ENCODE data around the gene FANCL. TPM values are rescaled to one million over a fixed set of nuclear protein-coding genes. Genes with fewer than 3 reads are reported as not detected.
"Not testable (repeated sequence)": the region's sequence is repeated elsewhere in the genome, so short reads cannot be mapped to it uniquely, and the experiment has no call there.

The FANCL gene
- total RNA-seq, 1 donor from 2014 or later = 11.4 TPM

- intact Hi-C loops (cut with DNase I); DNase-seq (ENCODE audit: low spot score): not testable (repeated sequence)
Observed at GRCh38 chr2:58210951-58211568, 30.1 kb downstream of the FANCL start.

GRCh38 chr2:58207189-58207588 is 33.9 kb downstream of the FANCL start:
- no peak for DNase-seq (ENCODE audit: low spot score)
- intact Hi-C loops (cut with DNase I) = no loop called here

- intact Hi-C loops (cut with DNase I) = no loop called here
- no peak for DNase-seq (ENCODE audit: low spot score)
Observed at GRCh38 chr2:58206785-58207184, 34.3 kb downstream of the FANCL start.

GRCh38 chr2:58204195-58204959 is 36.7 kb downstream of the FANCL start:
- no peak for DNase-seq (ENCODE audit: low spot score)
- intact Hi-C loops (cut with DNase I) = no loop called here

- intact Hi-C loops (cut with DNase I) = no loop called here
- no peak for DNase-seq (ENCODE audit: low spot score)
Observed at GRCh38 chr2:58203018-58203417, 38.1 kb downstream of the FANCL start.

DNA sequence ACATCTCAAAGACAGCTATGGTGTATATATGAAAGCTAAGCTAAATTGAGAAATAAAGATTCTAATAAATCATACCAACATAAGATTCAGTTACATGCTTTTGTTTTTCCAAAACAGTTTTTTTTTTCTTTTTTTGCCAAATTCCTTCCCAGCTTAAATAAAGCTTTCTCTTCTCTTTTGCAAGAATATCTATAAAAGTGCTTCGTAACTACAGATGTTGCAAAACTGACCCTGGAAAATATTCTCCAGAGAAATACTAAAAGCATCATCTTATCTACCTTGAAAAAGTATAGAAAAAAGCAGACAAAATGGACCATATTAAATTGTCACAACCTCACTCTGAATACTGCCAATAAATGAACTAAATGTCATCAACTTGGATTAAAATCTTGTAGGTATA is 38.7 kb downstream of the FANCL start:
- DNase-seq (ENCODE audit: low spot score) = no peak
- intact Hi-C loops (cut with DNase I) = no loop called here

- intact Hi-C loops (cut with DNase I) = no loop called here
- no peak for DNase-seq (ENCODE audit: low spot score)
Observed at GRCh38 chr2:58197894-58198293, 43.2 kb downstream of the FANCL start.

- no peak for DNase-seq (ENCODE audit: low spot score)
- intact Hi-C loops (cut with DNase I) = no loop called here
Observed at GRCh38 chr2:58195662-58196061, 45.5 kb downstream of the FANCL start.

GRCh38 chr2:58194458-58194857 is 46.7 kb downstream of the FANCL start:
- no peak for DNase-seq (ENCODE audit: low spot score)
- intact Hi-C loops (cut with DNase I) = no loop called here

GRCh38 chr2:58187022-58187421 is 54.1 kb downstream of the FANCL start:
- intact Hi-C loops (cut with DNase I); DNase-seq (ENCODE audit: low spot score): not testable (repeated sequence)

GRCh38 chr2:58186501-58186900 is 54.6 kb downstream of the FANCL start:
- intact Hi-C loops (cut with DNase I) = no loop called here

DNA sequence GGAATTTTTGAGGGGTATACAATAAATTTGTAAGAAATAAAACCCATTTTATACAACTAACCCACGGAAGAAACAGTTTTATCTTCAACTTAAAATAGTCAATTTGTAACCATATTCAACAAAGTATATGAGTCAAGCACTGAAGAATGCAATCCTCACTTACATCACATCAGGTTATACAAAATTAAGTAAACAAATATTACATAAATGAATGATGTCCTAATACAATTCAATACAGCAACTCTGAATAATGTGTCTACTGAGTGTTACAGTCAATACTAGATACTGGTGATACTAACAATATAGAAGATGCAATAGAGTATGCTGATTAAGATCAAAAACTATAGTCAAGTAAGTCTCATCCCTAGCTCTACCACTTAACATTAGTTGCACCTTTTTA is 58.6 kb downstream of the FANCL start:
- intact Hi-C loops (cut with DNase I) = no loop called here
- no peak for DNase-seq (ENCODE audit: low spot score)

More at GRCh38 chr2:58186501-58186900, 54.6 kb downstream of the FANCL start:
- no peak for DNase-seq (ENCODE audit: low spot score)

- intact Hi-C loops (cut with DNase I) = no loop called here
- no peak for DNase-seq (ENCODE audit: low spot score)
Observed at GRCh38 chr2:58180635-58181034, 60.5 kb downstream of the FANCL start.

- DNase-seq (ENCODE audit: low spot score); intact Hi-C loops (cut with DNase I): not testable (repeated sequence)
Observed at GRCh38 chr2:58180175-58180574, 61.0 kb downstream of the FANCL start.

GRCh38 chr2:58177187-58177586 is 63.9 kb downstream of the FANCL start:
- DNase-seq (ENCODE audit: low spot score); intact Hi-C loops (cut with DNase I): not testable (repeated sequence)

DNA sequence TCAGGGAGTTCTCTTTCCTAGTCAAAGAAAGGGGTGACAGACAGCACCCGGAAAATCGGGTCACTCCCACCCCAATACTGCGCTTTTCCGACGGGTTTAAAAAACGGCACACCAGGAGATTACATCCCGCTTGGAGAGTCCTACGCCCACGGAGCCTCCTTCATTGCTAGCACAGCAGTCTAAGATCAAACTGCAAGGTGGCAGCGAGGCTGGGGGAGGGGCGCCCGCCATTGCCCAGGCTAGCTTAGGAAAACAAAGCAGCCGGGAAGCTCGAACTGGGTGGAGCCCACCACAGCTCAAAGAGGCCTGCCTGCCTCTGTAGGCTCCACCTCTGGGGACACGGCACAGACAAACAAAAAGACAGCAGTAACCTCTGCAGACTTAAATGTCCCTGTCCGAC is 69.3 kb downstream of the FANCL start:
- intact Hi-C loops (cut with DNase I); DNase-seq (ENCODE audit: low spot score): not testable (repeated sequence)

DNA sequence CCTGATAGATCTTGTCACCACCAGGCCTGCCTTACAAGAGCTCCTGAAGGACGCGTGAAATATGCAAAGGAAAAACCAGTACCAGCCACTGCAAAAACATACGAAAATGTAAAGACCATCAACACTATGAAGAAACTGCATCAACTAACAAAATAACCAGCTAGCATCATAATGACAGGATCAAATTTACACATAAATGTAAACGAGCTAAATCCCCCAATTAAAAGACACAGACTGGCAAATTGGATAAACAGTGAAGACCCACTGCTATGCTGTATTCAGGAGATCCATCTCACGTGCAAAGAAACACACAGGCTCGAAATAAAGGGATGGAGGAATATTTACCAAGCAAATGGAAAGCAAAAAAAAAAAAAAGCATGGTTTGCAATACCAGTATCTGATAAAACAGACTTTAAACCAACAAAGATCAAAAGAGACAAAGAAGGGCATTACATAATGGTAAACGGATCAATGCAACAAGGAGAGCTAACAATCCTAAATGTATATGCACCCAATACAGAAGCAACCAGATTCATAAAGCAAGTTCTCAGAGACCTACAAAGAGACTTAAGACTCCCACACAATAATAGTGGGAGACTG is 70.7 kb downstream of the FANCL start:
- DNase-seq (ENCODE audit: low spot score); intact Hi-C loops (cut with DNase I): not testable (repeated sequence)

DNA sequence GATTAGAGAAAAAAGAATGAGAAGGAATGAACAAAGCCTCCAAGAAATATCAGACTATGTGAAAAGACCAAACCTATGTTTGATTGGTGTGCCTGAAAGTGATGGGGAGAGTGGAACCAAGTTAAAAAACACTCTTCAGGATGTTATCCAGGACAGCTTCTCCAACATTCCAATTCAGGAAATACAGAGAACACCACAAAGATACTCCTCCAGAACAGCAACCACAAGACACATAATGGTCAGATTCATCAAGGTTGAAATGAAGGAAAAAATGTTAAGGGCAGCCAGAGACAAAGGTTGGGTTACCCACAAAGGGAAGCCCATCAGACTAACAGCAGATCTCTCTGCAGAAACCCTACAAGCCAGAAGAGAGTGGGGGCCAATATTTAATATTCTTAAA is 71.3 kb downstream of the FANCL start:
- DNase-seq (ENCODE audit: low spot score); intact Hi-C loops (cut with DNase I): not testable (repeated sequence)

DNA sequence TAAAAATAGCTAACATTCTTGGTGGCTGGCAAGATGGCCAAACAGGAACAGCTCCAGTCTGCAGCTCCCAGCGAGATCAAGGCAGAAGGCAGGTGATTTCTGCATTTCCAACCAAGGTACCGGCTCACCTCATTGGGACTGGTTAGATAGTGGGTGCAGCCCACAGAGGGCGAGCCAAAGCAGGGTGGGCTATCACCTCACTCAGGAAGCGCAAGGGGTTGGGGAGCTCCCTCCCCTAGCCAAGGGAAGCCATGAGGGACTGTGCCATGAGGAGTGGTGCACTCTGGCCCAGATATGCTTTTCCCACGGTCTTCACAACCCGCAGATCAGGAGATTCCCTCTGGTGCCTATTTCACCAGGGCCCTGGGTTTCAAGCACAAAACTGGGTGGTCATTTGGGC is 73.0 kb downstream of the FANCL start:
- intact Hi-C loops (cut with DNase I); DNase-seq (ENCODE audit: low spot score): not testable (repeated sequence)

GRCh38 chr2:58163913-58164312 is 77.2 kb downstream of the FANCL start:
- intact Hi-C loops (cut with DNase I) = no loop called here
- no peak for DNase-seq (ENCODE audit: low spot score)

DNA sequence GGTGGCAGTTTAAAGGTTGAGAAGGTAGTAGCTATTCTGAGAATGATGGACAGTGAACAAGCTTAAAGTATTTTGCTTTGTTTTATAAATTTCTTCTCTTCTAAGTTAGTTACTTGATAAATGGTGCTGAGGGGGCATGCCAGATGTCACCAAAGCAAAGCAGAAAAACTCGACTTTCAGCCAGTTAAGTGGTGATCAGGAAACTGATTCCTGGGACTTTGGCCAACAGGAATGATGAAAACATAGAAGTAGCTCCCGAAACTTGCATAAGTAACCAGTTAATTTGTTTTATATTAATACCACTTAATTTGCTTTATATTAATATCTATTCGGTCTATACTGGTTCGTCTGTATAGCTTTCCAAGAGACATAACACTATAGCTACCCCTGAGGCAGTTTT is 82.6 kb downstream of the FANCL start:
- no peak for DNase-seq (ENCODE audit: low spot score)
- intact Hi-C loops (cut with DNase I) = no loop called here

All from cardiac septum (tissue), 1 donor.